ENCODE results near the gene HTT.
"Not testable (repeated sequence)": the region's sequence is repeated elsewhere in the genome, so short reads cannot be mapped to it uniquely, and the experiment has no call there.

Gene HTT

GRCh38 chr4:3124070-3124767 lies 49.7 kb downstream of the HTT start:
- no peak for FAIRE-seq

- FAIRE-seq: no peak
Observed at GRCh38 chr4:3127112-3127511, 52.6 kb downstream of the HTT start.

GRCh38 chr4:3128058-3128457 lies 53.6 kb downstream of the HTT start:
- FAIRE-seq: no peak

GRCh38 chr4:3128976-3129375 lies 54.5 kb downstream of the HTT start:
- no peak for FAIRE-seq

GRCh38 chr4:3130201-3130600 lies 55.7 kb downstream of the HTT start:
- no peak for FAIRE-seq

- FAIRE-seq: no peak
Observed at GRCh38 chr4:3130826-3131225, 56.3 kb downstream of the HTT start.

GRCh38 chr4:3134201-3134600 lies 59.7 kb downstream of the HTT start:
- no peak for FAIRE-seq

- FAIRE-seq: peak; percentile 89
Observed at GRCh38 chr4:3135155-3136011, 60.9 kb downstream of the HTT start.

- FAIRE-seq: peak; percentile 92
Observed at GRCh38 chr4:3136454-3136853, 62.0 kb downstream of the HTT start.

GRCh38 chr4:3137908-3138307 lies 63.4 kb downstream of the HTT start:
- FAIRE-seq: no peak

- FAIRE-seq: peak; percentile 98
Observed at GRCh38 chr4:3145234-3145924, 70.9 kb downstream of the HTT start.

- FAIRE-seq: no peak
Observed at GRCh38 chr4:3148926-3149325, 74.4 kb downstream of the HTT start.

GRCh38 chr4:3151238-3151637 lies 76.8 kb downstream of the HTT start:
- FAIRE-seq: not testable (repeated sequence)

GRCh38 chr4:3157366-3157765 lies 82.9 kb downstream of the HTT start:
- FAIRE-seq: no peak

GRCh38 chr4:3158841-3159240 lies 84.4 kb downstream of the HTT start:
- no peak for FAIRE-seq

GRCh38 chr4:3160438-3160837 lies 86.0 kb downstream of the HTT start:
- no peak for FAIRE-seq

GRCh38 chr4:3161044-3161443 lies 86.6 kb downstream of the HTT start:
- FAIRE-seq: not testable (repeated sequence)

GRCh38 chr4:3166434-3166833 lies 92.0 kb downstream of the HTT start:
- not testable (repeated sequence) for FAIRE-seq

- FAIRE-seq: no peak
Observed at GRCh38 chr4:3168029-3168428, 93.5 kb downstream of the HTT start.

- no peak for FAIRE-seq
Observed at GRCh38 chr4:3174371-3175338, 100.2 kb downstream of the HTT start.

GRCh38 chr4:3176367-3177229 lies 102.1 kb downstream of the HTT start:
- FAIRE-seq: no peak

Data from islet of Langerhans (tissue), 1 donor.